ENCODE results near the gene ADH7.

GRCh38 chr4:99459546-99460042 is 24.5 kb upstream of the ADH7 start:
- no peak for TF ChIP-seq EZH2 (IDR thresholded peaks at IDR 0.05; ENCODE audit: borderline replicate concordance, low read length)
- TF ChIP-seq CTCF (conservative IDR thresholded peaks at IDR 0.05 in 1 of 2, IDR thresholded peaks at IDR 0.05 in 1 of 2; ENCODE audit: extremely low read depth in 1 of 2, insufficient read depth in 1 of 2, low read depth in 1 of 2, low read length in 2 of 2): no peak

Data from mammary epithelial cell (primary cell).